Activated naive CD4-positive, alpha-beta T cell (primary cell): ENCODE results near the gene PHF23.
A peak's percentile ranks its signal among the peaks of the same experiment; 100 is the strongest.

ENCODE experiments used
- DNase-seq, 4 experiments: peaks; one replicate each; lab custom pipeline; 2025; lab: John Stamatoyannopoulos, UW

Gene PHF23

GRCh38 chr17:7219812-7220592 lies 19.3 kb downstream of the PHF23 start, which contains the start of the genes ACADVL and DLG4:
TSS of gene ACADVL (plus strand) at chr17:7219938. CDS start at chr17:7219985, 47 bp downstream.
TSS of gene DLG4 (minus strand) at chr17:7219836.
- peak in 3 of 4 experiments; percentile 44 to 65 (median 63) for DNase-seq

- no peak for DNase-seq
Observed at GRCh38 chr17:7219229-7219811, 19.9 kb downstream of the PHF23 start.

GRCh38 chr17:7218758-7219157 lies 20.5 kb downstream of the PHF23 start:
- DNase-seq, result no peak

GRCh38 chr17:7218166-7218565 lies 21.1 kb downstream of the PHF23 start:
- no peak for DNase-seq

- no peak for DNase-seq
Observed at GRCh38 chr17:7217113-7217987, 21.9 kb downstream of the PHF23 start.

- no peak for DNase-seq
Observed at GRCh38 chr17:7216242-7217112, 22.8 kb downstream of the PHF23 start.

GRCh38 chr17:7215652-7216180 lies 23.5 kb downstream of the PHF23 start:
- peak in 1 of 4 experiments; percentile 15 for DNase-seq

GRCh38 chr17:7215136-7215638 lies 24.1 kb downstream of the PHF23 start:
- no peak for DNase-seq

- peak; percentile 95 to 99 (median 98) for DNase-seq
Observed at GRCh38 chr17:7214300-7215135, 24.7 kb downstream of the PHF23 start.

- peak in 1 of 4 experiments; percentile 72 for DNase-seq
Observed at GRCh38 chr17:7213895-7214299, 25.4 kb downstream of the PHF23 start.

GRCh38 chr17:7211491-7212273 lies 27.6 kb downstream of the PHF23 start:
- DNase-seq, result no peak

- DNase-seq, result no peak
Observed at GRCh38 chr17:7208754-7209460, 30.4 kb downstream of the PHF23 start.

- DNase-seq, result no peak
Observed at GRCh38 chr17:7208027-7208571, 31.2 kb downstream of the PHF23 start.

- DNase-seq, result no peak
Observed at GRCh38 chr17:7207120-7208001, 31.9 kb downstream of the PHF23 start.

- DNase-seq, result no peak
Observed at GRCh38 chr17:7205561-7205960, 33.7 kb downstream of the PHF23 start.

- DNase-seq, result peak; percentile 70 to 94 (median 85)
Observed at GRCh38 chr17:7204828-7205461, 34.3 kb downstream of the PHF23 start.

- DNase-seq, result no peak
Observed at GRCh38 chr17:7204336-7204735, 34.9 kb downstream of the PHF23 start.
